IMR-90 (cell line): ENCODE measurements around the gene PTCD2. TPM values are rescaled to one million over a fixed set of nuclear protein-coding genes. Genes with fewer than 3 reads are reported as not detected.

Source experiments
- ATAC-seq: fragments of 200-7000 bp; cut with Tn5 transposase; 2 replicates; pipeline ENCODE4 v1.9.1; 2020; ENCODE audit warnings: low read depth, mild to moderate bottlenecking, moderate library complexity
- BruUV-seq: library from RNA; stranded (reverse); fragments of 400-500 nt; replicated peaks from 2 replicates; lab custom pipeline; 2021; lab: Mats Ljungman, UMichigan
- CTCF ChIA-PET: fragments of 300-600 bp; formaldehyde crosslinking; extraction: SDS; loops from one replicate; lab custom pipeline; 2021; ENCODE audit warnings: antibody characterized with exemption; lab: Yijun Ruan, JAX
- POLR2A ChIA-PET: fragments of 300-600 bp; sonication (Branson Sonifier 250); formaldehyde crosslinking; loops from one replicate; lab custom pipeline; 2022; ENCODE audit warnings: antibody characterized with exemption; ENCODE audit not compliant: unreplicated experiment; lab: Charles Lee
- DNase-seq: peaks from one replicate; pipeline ENCODE4 v3.0.0; 2013
- H2AFZ ChIP-seq: replicated peaks from 2 replicates; pipeline ENCODE3; 2013; ENCODE audit warnings: low read length, mild to moderate bottlenecking; ENCODE audit not compliant: poor library complexity
- H2AK5ac ChIP-seq: 2 replicates; pipeline ENCODE4 v1.6.1; 2013; ENCODE audit warnings: low read depth, low read length, inconsistent platforms
- H2AK9ac ChIP-seq: replicated peaks from 2 replicates; pipeline ENCODE3; 2013; ENCODE audit warnings: mild to moderate bottlenecking, low read depth, low read length, moderate library complexity; ENCODE audit not compliant: poor library complexity
- H2BK120ac ChIP-seq: 2 replicates; pipeline ENCODE4 v1.6.1; 2013; ENCODE audit warnings: low read depth, low read length, inconsistent platforms
- H2BK15ac ChIP-seq: 3 replicates; pipeline ENCODE4 v1.6.1; 2013; ENCODE audit warnings: low read depth, low read length, inconsistent platforms
- H2BK20ac ChIP-seq: 2 replicates; pipeline ENCODE4 v1.6.1; 2013; ENCODE audit warnings: low read depth, mild to moderate bottlenecking, inconsistent platforms, low read length, moderate library complexity
- H2BK5ac ChIP-seq: 2 replicates; pipeline ENCODE4 v1.6.1; 2013; ENCODE audit warnings: mild to moderate bottlenecking, low read depth, low read length, inconsistent platforms; ENCODE audit not compliant: poor library complexity, severe bottlenecking
- H3K14ac ChIP-seq: replicated peaks from 2 replicates; pipeline ENCODE4 v1.6.1; 2013; ENCODE audit warnings: low read depth, low read length, inconsistent platforms
- H3K18ac ChIP-seq: 2 replicates; pipeline ENCODE4 v1.6.1; 2013; ENCODE audit warnings: low read depth, low read length, control low read depth
- H3K23ac ChIP-seq: 2 replicates; pipeline ENCODE4 v1.6.1; 2013; ENCODE audit warnings: low read depth, low read length, inconsistent platforms
- H3K27ac ChIP-seq: 2 replicates; pipeline ENCODE4 v1.5.1; 2013; ENCODE audit warnings: mild to moderate bottlenecking, control low read depth, low read length; ENCODE audit not compliant: insufficient read depth
- H3K27me3 ChIP-seq: 2 replicates; pipeline ENCODE4 v1.6.1; 2013; ENCODE audit warnings: low read length; ENCODE audit not compliant: control insufficient read depth, insufficient read depth
- H3K36me3 ChIP-seq: 2 replicates; pipeline ENCODE4 v1.6.1; 2013; ENCODE audit warnings: low read length, mixed read lengths; ENCODE audit not compliant: control insufficient read depth, insufficient read depth
- H3K4ac ChIP-seq: 2 replicates; pipeline ENCODE4 v1.6.1; 2013; ENCODE audit warnings: low read depth, low read length, inconsistent platforms
- H3K4me1 ChIP-seq: 2 replicates; pipeline ENCODE4 v1.6.1; 2013; ENCODE audit warnings: low read length, mixed read lengths; ENCODE audit not compliant: control insufficient read depth, insufficient read depth
- H3K4me2 ChIP-seq: 2 replicates; pipeline ENCODE4 v1.6.1; 2013; ENCODE audit warnings: low read depth, mild to moderate bottlenecking, control low read depth, low read length, moderate library complexity
- H3K4me3 ChIP-seq: 2 replicates; pipeline ENCODE4 v1.5.1; 2013; ENCODE audit warnings: low read depth, mild to moderate bottlenecking, control low read depth, low read length, moderate library complexity; ENCODE audit not compliant: insufficient read depth
- H3K56ac ChIP-seq: 2 replicates; pipeline ENCODE4 v1.6.1; 2013; ENCODE audit warnings: low read length, inconsistent platforms; ENCODE audit not compliant: insufficient read depth; ENCODE audit errors: extremely low read depth
- H3K79me1 ChIP-seq, 2 experiments: 2 replicates each; pipeline ENCODE4 v1.6.1; 2013; ENCODE audit warnings: low read length in 2 of 2, inconsistent platforms in 1 of 2, low read depth in 1 of 2
- H3K9ac ChIP-seq: 2 replicates; pipeline ENCODE4 v1.6.1; 2013; ENCODE audit warnings: low read depth, low read length, control low read depth
- H3K9me1 ChIP-seq: 2 replicates; pipeline ENCODE4 v1.6.1; 2013; ENCODE audit warnings: low read length, inconsistent platforms; ENCODE audit not compliant: insufficient read depth
- H3K9me3 ChIP-seq: 2 replicates; pipeline ENCODE4 v1.6.1; 2013; ENCODE audit warnings: low read length; ENCODE audit not compliant: control insufficient read depth, insufficient read depth
- H4K20me1 ChIP-seq: 2 replicates; pipeline ENCODE4 v1.6.1; 2013; ENCODE audit warnings: low read length, inconsistent platforms; ENCODE audit not compliant: insufficient read depth
- H4K5ac ChIP-seq: 2 replicates; pipeline ENCODE4 v1.6.1; 2013; ENCODE audit warnings: mild to moderate bottlenecking, low read depth, low read length, control low read depth
- H4K8ac ChIP-seq, 2 experiments: 2 replicates each; pipeline ENCODE4 v1.6.1; 2013; ENCODE audit warnings: low read depth in 2 of 2, low read length in 2 of 2, control low read depth in 1 of 2, inconsistent platforms in 1 of 2
- H4K91ac ChIP-seq: 2 replicates; pipeline ENCODE4 v1.6.1; 2013; ENCODE audit warnings: low read depth, low read length, inconsistent platforms; ENCODE audit not compliant: insufficient read depth
- BHLHE40 ChIP-seq: fragments of 150-350 bp; IDR thresholded peaks from 2 replicates; pipeline ENCODE4 v1.6.1; 2016; ENCODE audit warnings: mild to moderate bottlenecking, low read depth, low read length
- CEBPB ChIP-seq: IDR thresholded peaks from 2 replicates; pipeline ENCODE4 v1.6.1; 2012; ENCODE audit warnings: low read depth, low read length, improper control_type of control experiment
- CTCF ChIP-seq: conservative IDR thresholded peaks from 2 replicates; pipeline ENCODE4 v1.5.1; 2012; ENCODE audit warnings: mild to moderate bottlenecking, low read depth, low read length, improper control_type of control experiment
- MAFK ChIP-seq: IDR thresholded peaks from 2 replicates; pipeline ENCODE4 v1.6.1; 2012; ENCODE audit warnings: low read depth, low read length, improper control_type of control experiment
- POLR2A ChIP-seq: IDR thresholded peaks from 2 replicates; pipeline ENCODE4 v1.6.1; 2012; ENCODE audit warnings: mild to moderate bottlenecking, low read depth, low read length
- RAD21 ChIP-seq: IDR thresholded peaks from 2 replicates; pipeline ENCODE4 v1.6.1; 2012; ENCODE audit warnings: low read length, improper control_type of control experiment
- RCOR1 ChIP-seq: IDR thresholded peaks from 2 replicates; pipeline ENCODE4 v1.6.1; 2012; ENCODE audit warnings: mild to moderate bottlenecking, low read length, improper control_type of control experiment; ENCODE audit not compliant: insufficient replicate concordance
- RFX5 ChIP-seq: IDR thresholded peaks from 2 replicates; pipeline ENCODE4 v1.8.0; 2012; ENCODE audit warnings: low read depth, mild to moderate bottlenecking, low read length, moderate library complexity
- WGBS, 2 experiments: methylation state at CpG; one replicate each; pipeline versions ENCODE4 v1.1.5 to v1.1.7; 2013; ENCODE audit warnings: missing lambda C conversion rate in 2 of 2; ENCODE audit not compliant: insufficient read length in 1 of 2; ENCODE audit errors: extremely low coverage in 2 of 2; 5-methylcytosine and 5-hydroxymethylcytosine counted together
- dilution Hi-C: fragments of 300-500 bp; cut with HindIII; formaldehyde crosslinking; loops from one replicate; pipeline ENCODE4 v1.14.3; 2018; ENCODE audit warnings: low sequenced_read_pairs; ENCODE audit not compliant: unreplicated experiment
- in situ Hi-C: fragments of 300-500 bp; cut with MboI; formaldehyde crosslinking; loops from 3 replicates; pipeline ENCODE4 v1.14.3; 2019; ENCODE audit warnings: low sequenced_read_pairs, inconsistent platforms, mixed read lengths
- intact Hi-C: fragments of 100-400 bp; cut with micrococcal nuclease; formaldehyde crosslinking; loops from 2 replicates; pipeline ENCODE4 v1.10.0; 2022
- polyA plus RNA-seq, 3 experiments: library from polyadenylated mRNA; depleted of rRNA; stranded (reverse); fragments of >200 nt; gene quantifications; 2 replicates each; pipeline ENCODE4 v1.2.3, GENCODE V29; 2012; ENCODE audit warnings: low replicate concordance in 1 of 3
- total RNA-seq: library from RNA; depleted of rRNA; stranded (reverse); fragments of >200 nt; gene quantifications from 2 replicates; pipeline ENCODE4 v1.2.3, GENCODE V29; 2012

Gene PTCD2
- total and polyA plus RNA-seq, 2 of the 4 experiments (the other 2 are of a cell fraction), result 6.5 to 9.9 TPM

- H3K18ac ChIP-seq, result no peak overlapping the region
- no peaks in the 10 kb centered on the region for H3K27me3 ChIP-seq
- H2BK120ac ChIP-seq, result no peak overlapping the region
- H2AFZ ChIP-seq, result no peak overlapping the region
- no peak overlapping the region for H3K27ac ChIP-seq
- H3K79me1 ChIP-seq, result peaks cover 28 to 47% of the 10 kb centered on the region in 2 experiments
- H3K4me2 ChIP-seq, result no peak overlapping the region
- WGBS, 2 experiments, result no CpG with 5 or more reads among the region's 1 CpG
- in situ Hi-C loops, result loop anchor here (25.0 kb wide), 1 partner anchor 713 kb away; the partner anchor contains the start of gene MCCC2
- ChIA-PET CTCF (no interaction called here), POLR2A (no interaction called here)
- no peak overlapping the region for H2AK5ac ChIP-seq
- BruUV-seq, result no TSS peak
- H3K23ac ChIP-seq, result no peak overlapping the region
- no peaks in the 10 kb centered on the region for H3K36me3 ChIP-seq
- no peak overlapping the region for H2BK5ac ChIP-seq
- no peak overlapping the region for H3K14ac ChIP-seq
- no peak overlapping the region for H3K4me3 ChIP-seq
- TF ChIP-seq MAFK (no peak), CTCF (no peak), RAD21 (no peak), CEBPB (no peak), RFX5 (no peak), BHLHE40 (no peak), POLR2A (no peak), RCOR1 (no peak)
- H3K4ac ChIP-seq, result no peak overlapping the region
- H3K56ac ChIP-seq, result no peak overlapping the region
- H2BK15ac ChIP-seq, result no peak overlapping the region
- no peak overlapping the region for H4K8ac ChIP-seq
- no peaks in the 10 kb centered on the region; the same call in 1 of the 2 replicates for H3K4me1 ChIP-seq
- peaks cover 3% of the 10 kb centered on the region; the same call in 1 of the 2 replicates for H3K9me1 ChIP-seq
- H3K9ac ChIP-seq, result no peak overlapping the region
- intact Hi-C loops, result loop anchor here (10.0 kb wide), 1 partner anchor 356 kb away; no protein-coding TSS in a partner anchor
- no peaks in the 10 kb centered on the region for H4K20me1 ChIP-seq
- DNase-seq (no peak), ATAC-seq (no peak)
- H2AK9ac ChIP-seq, result no peak overlapping the region
- no peak overlapping the region for H2BK20ac ChIP-seq
- dilution Hi-C loops, result no loop called here
- no peak overlapping the region for H4K5ac ChIP-seq
- no peaks in the 10 kb centered on the region for H3K9me3 ChIP-seq
- H4K91ac ChIP-seq, result no peak overlapping the region
Observed at GRCh38 chr5:72300590-72301339, 19.4 kb upstream of the PTCD2 start.
